Activated T-helper 1 cell treated with anti-CD3 and anti-CD28 coated beads, Interleukin-12 subunit alpha, Interleukin-12 subunit beta, Interleukin-2, Interleukin-4 antibody, amounts not matched to agents 30 ng/mL and 10 ng/mL and 1 ng/mL, durations not matched to agents 14 hours and 24 hours and 36 hours (primary cell): ENCODE data around the gene PRKD3. TPM values are rescaled to one million over a fixed set of nuclear protein-coding genes. Genes with fewer than 3 reads are reported as not detected.
"Not testable (repeated sequence)": the region's sequence is repeated elsewhere in the genome, so short reads cannot be mapped to it uniquely, and the experiment has no call there.

Experiments
- DNase-seq: peaks from one replicate; pipeline ENCODE4 v3.0.0; 2021; ENCODE audit warnings: low spot score
- H3K27ac Mint-ChIP-seq: one replicate; pipeline ENCODE4 v1.8.0; 2021; ENCODE audit warnings: mild to moderate bottlenecking, mixed read lengths
- H3K27me3 Mint-ChIP-seq: one replicate; pipeline ENCODE4 v1.8.0; 2022; ENCODE audit warnings: mild to moderate bottlenecking, moderate library complexity, mixed read lengths; ENCODE audit not compliant: insufficient read depth
- H3K36me3 Mint-ChIP-seq: one replicate; pipeline ENCODE4 v1.8.0; 2021; ENCODE audit warnings: low read depth, mixed read lengths
- H3K4me1 Mint-ChIP-seq: one replicate; pipeline ENCODE4 v1.8.0; 2021; ENCODE audit warnings: low read depth, mixed read lengths
- H3K4me3 Mint-ChIP-seq: one replicate; pipeline ENCODE4 v1.8.0; 2021; ENCODE audit warnings: mild to moderate bottlenecking, moderate library complexity, mixed read lengths
- H3K9me3 Mint-ChIP-seq: one replicate; pipeline ENCODE4 v1.8.0; 2021; ENCODE audit warnings: mixed read lengths
- intact Hi-C: fragments of 100-400 bp; cut with micrococcal nuclease; formaldehyde crosslinking; loops from one replicate; pipeline ENCODE4 v1.15.1; 2024
- total RNA-seq: library from RNA; stranded (reverse); gene quantifications from 2 replicates; pipeline ENCODE4 v1.2.3, GENCODE V29; 2022

PRKD3 gene
- total RNA-seq, 1 donor from 2014 or later, result 23.9 TPM

DNA sequence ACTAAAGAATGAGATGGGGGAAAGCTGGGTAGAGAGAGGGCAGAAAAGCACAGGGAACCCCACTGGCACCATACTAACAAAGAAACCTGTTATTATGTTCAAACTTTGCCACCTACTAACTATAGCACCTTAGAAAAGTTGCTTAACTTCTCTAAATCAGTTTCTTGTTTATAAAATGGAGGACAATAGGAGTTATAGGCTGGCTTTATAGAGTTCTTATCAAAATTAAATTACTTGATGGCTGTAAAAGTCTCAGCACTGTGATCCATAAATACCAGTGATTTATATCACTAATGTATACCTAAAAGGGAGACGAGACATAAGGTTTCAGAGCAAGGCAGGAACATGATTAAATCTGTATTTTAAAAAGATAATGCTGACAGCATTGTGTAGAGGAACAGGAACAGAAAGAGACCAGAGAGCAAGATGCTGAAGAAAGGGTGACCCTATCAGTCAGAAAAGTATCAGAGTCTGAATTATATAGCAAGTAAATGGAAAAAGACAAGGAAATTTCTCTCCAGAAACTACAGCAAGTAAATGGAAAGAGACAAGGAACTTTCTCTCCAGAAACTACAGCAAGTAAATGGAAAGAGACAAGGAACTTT, 29.1 kb downstream of the PRKD3 start:
- no peak for DNase-seq
- Mint-ChIP-seq H3K36me3 (peaks cover 9% of the 10 kb centered on the region), H3K27ac (no peak overlapping the region), H3K4me1 (no peaks in the 10 kb centered on the region), H3K4me3 (no peak overlapping the region), H3K9me3 (no peaks in the 10 kb centered on the region), H3K27me3 (peaks cover 3% of the 10 kb centered on the region)
- intact Hi-C loops, result no loop called here

DNA sequence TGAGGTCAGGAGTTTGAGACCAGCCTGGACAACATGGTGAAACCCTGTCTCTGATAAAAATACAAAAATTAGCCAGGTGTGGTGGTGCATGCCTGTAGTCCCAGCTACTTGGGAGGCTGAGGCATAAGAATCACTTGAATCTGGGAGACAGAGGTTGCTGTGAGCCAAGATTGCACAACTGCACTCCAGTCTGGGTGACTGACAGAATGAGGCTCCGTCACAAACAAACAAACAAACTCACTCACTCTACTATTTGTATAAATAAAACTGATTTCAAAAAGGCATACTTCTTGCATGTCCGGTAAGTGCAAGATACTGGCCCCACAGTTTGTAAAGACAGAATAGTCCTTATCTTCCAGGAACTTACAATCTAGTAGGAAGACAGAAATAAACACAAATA, 29.8 kb downstream of the PRKD3 start:
- DNase-seq, H3K4me3 Mint-ChIP-seq, H3K27me3 Mint-ChIP-seq, intact Hi-C loops, H3K36me3 Mint-ChIP-seq, H3K9me3 Mint-ChIP-seq, H3K27ac Mint-ChIP-seq, H3K4me1 Mint-ChIP-seq: not testable (repeated sequence)

DNA sequence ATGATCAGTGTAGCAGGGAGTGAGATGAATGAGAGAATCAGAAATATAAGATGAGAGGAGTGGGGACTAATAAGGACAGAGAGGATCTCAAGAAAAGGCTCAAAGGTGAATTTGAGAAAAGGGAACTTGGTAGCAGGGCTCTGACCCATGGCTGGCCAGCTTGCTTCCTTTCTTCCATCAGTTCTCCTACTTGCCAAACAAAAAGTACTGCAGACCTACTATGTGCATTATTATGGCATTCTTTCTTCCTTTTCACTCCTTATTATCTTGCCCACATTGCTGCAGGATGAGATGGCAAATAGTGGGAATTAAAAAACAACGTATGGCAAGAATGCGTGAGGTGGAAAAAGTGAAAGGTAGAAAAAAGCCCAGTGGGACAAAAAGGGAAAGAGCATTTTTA, 33.0 kb downstream of the PRKD3 start:
- intact Hi-C loops, result no loop called here
- Mint-ChIP-seq H3K9me3 (no peaks in the 10 kb centered on the region), H3K4me3 (no peak overlapping the region), H3K36me3 (peaks cover 13% of the 10 kb centered on the region), H3K27ac (no peak overlapping the region), H3K4me1 (no peaks in the 10 kb centered on the region), H3K27me3 (no peaks in the 10 kb centered on the region)
- DNase-seq, result no peak

DNA sequence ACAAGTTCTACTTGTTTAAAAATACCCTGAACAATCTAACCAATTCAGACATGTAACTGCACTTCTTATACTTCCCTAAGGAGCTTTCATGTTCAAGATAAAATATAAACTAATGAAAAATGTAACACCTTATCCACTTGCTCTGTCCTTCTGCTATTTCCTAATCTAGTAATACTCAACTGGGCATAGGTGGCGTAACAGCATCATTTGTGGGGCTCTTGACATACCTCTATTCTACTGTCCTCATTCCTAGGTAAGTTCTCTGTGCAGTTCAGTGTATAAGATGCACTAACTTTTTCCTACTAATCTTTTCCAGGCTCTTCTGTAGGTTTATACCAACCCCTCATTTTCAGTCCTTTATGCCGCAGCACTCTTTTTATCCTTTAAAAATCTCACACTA, 36.7 kb downstream of the PRKD3 start:
- intact Hi-C loops, result loop anchor here (2.0 to 5.0 kb wide), 3 partner anchors 34 to 589 kb away; partner anchors contain the start of gene PRKD3
- Mint-ChIP-seq H3K9me3 (no peaks in the 10 kb centered on the region), H3K36me3 (peaks cover 15% of the 10 kb centered on the region), H3K27me3 (no peaks in the 10 kb centered on the region), H3K4me1 (no peaks in the 10 kb centered on the region), H3K27ac (no peak overlapping the region), H3K4me3 (no peak overlapping the region)
- DNase-seq, result no peak

DNA sequence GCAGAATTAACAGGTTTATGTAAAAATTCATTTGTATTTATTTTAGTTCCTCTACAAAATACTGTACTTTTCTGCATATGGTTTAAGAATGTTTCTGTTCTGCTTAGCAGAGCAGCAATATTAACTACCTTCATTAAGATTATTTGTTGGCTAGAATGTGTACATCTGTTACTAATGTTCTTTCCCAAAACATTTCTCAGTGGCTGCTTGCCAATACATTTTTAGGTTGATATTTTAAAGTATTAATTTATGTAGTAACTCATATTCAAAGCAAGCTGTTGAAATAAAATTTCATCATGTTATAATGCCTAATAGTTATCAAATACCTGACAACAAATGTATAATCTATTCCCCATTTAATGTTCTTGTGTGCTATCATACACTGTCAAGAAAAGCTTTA, 40.3 kb downstream of the PRKD3 start:
- intact Hi-C loops, result no loop called here
- Mint-ChIP-seq H3K27ac (no peak overlapping the region), H3K4me1 (no peaks in the 10 kb centered on the region), H3K9me3 (no peaks in the 10 kb centered on the region), H3K4me3 (no peak overlapping the region), H3K36me3 (peaks cover 18% of the 10 kb centered on the region), H3K27me3 (no peaks in the 10 kb centered on the region)
- DNase-seq, result no peak

DNA sequence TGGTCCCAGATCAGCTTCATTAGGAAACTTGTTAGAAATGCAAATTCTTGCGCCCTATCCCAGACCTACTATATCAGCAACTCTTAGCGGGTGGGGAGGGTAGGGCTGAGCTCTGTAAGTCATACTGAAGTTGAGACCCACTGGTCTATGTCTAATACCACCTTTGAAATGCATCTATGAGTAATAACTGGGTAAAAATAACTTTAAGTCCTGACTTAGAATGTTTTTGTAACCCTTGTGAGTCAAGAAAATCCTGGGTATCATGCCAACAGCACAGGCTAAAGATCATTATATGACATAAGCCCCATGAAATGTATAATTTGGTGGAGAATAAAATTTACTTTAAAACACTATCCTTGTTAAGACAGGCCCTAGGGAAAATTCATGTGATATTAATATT, 41.4 kb downstream of the PRKD3 start:
- Mint-ChIP-seq H3K27ac (no peak overlapping the region), H3K4me3 (no peak overlapping the region), H3K4me1 (no peaks in the 10 kb centered on the region), H3K27me3 (no peaks in the 10 kb centered on the region), H3K9me3 (no peaks in the 10 kb centered on the region), H3K36me3 (peaks cover 18% of the 10 kb centered on the region)
- intact Hi-C loops, result no loop called here
- no peak for DNase-seq

DNA sequence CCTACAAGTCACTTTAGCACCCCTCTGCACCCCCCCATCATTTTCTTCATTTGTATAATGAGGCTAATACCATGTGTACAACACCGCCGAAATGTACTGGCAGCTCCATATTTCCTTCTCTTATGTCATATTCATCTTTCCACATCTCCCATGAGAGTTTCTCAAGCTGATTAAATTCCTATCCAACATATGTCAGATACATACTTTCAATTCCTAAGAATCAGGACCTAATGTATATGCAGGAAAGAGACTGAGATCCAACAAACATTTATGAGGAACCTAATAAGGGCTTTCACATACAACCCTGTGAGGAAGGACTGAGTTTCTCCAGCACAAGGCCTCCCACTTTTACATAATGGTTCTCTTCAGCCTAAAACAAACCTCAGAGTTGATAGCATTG, 41.9 kb downstream of the PRKD3 start:
- peaks cover 18% of the 10 kb centered on the region for H3K36me3 Mint-ChIP-seq

DNA sequence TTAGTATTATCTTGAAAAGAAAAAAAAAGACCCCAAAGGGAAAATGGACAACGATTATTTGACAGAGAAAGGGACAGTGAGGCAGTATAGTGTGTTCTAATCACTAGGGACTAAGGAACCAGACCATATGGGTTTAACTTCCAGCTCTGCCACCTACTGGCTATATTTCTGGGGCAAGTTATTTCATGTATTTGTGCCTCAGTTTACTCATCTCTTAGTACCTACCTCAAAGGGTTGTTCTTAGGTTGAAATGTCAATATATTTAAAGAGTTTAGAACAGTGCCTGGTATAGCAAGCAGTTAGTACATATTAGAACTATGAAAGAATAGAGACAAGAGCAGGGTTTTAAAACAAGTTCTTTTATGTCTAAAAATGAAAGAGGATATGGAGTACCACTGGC, 42.7 kb downstream of the PRKD3 start:
- Mint-ChIP-seq H3K36me3 (peaks cover 14% of the 10 kb centered on the region), H3K27me3 (no peaks in the 10 kb centered on the region), H3K4me3 (no peak overlapping the region), H3K27ac (no peak overlapping the region), H3K4me1 (no peaks in the 10 kb centered on the region), H3K9me3 (no peaks in the 10 kb centered on the region)
- DNase-seq, result no peak
- intact Hi-C loops, result no loop called here

More for the DNA sequence above, 41.9 kb downstream of the PRKD3 start:
- Mint-ChIP-seq H3K9me3 (no peaks in the 10 kb centered on the region), H3K27me3 (no peaks in the 10 kb centered on the region), H3K27ac (no peak overlapping the region), H3K4me3 (no peak overlapping the region), H3K4me1 (no peaks in the 10 kb centered on the region)
- DNase-seq, result no peak
- intact Hi-C loops, result no loop called here

- DNase-seq, result no peak
- Mint-ChIP-seq H3K27me3 (no peaks in the 10 kb centered on the region), H3K4me3 (no peak overlapping the region), H3K4me1 (no peaks in the 10 kb centered on the region), H3K9me3 (no peaks in the 10 kb centered on the region), H3K27ac (no peak overlapping the region), H3K36me3 (peaks cover 14% of the 10 kb centered on the region)
- intact Hi-C loops, result loop anchor here (5.0 kb wide), 1 partner anchor 109 kb away; no protein-coding TSS in a partner anchor
Observed at GRCh38 chr2:37276291-37276690, 48.3 kb downstream of the PRKD3 start.

Other genes with a start within 250 kb of the PRKD3 start
- gene HEATR5B, start 240.5 kb downstream of the PRKD3 start, total RNA-seq, result 15.7 and 16.0 TPM in 2 replicates
- 16.6 and 17.6 TPM in 2 replicates for gene GPATCH11, start 240.3 kb downstream of the PRKD3 start, total RNA-seq
- gene EIF2AK2, start 167.9 kb downstream of the PRKD3 start, total RNA-seq, result 40.5 and 41.9 TPM in 2 replicates
- gene SULT6B1, start 136.2 kb downstream of the PRKD3 start, total RNA-seq, result not detected in 2 replicates
- gene CEBPZOS, start 128.3 kb downstream of the PRKD3 start, total RNA-seq, result 39.5 and 45.3 TPM in 2 replicates
- 75.4 and 79.2 TPM in 2 replicates for gene CEBPZ, start 93.2 kb downstream of the PRKD3 start, total RNA-seq
- gene NDUFAF7, start 93.2 kb downstream of the PRKD3 start, total RNA-seq, result 23.0 and 27.1 TPM in 2 replicates
- gene QPCT, start 19.8 kb upstream of the PRKD3 start, total RNA-seq, result 1.6 and 3.8 TPM in 2 replicates